Ectodermal cell (in vitro differentiated cells): Measurements from ENCODE around the gene PLPPR5.

Experiments
- H3K27ac ChIP-seq: 2 replicates; pipeline ENCODE4 v1.7.0; 2013; ENCODE audit warnings: mild to moderate bottlenecking, low read depth, low read length; ENCODE audit not compliant: insufficient read depth, poor library complexity, severe bottlenecking
- H3K27me3 ChIP-seq: 2 replicates; pipeline ENCODE4 v1.7.0; 2013; ENCODE audit warnings: mild to moderate bottlenecking, low read length; ENCODE audit not compliant: insufficient read depth, control insufficient read depth, poor library complexity, severe bottlenecking
- H3K36me3 ChIP-seq: one replicate; pipeline ENCODE4 v1.7.0; 2013; ENCODE audit warnings: low read length; ENCODE audit not compliant: control insufficient read depth, insufficient read depth
- H3K4me1 ChIP-seq: one replicate; pipeline ENCODE4 v1.7.0; 2013; ENCODE audit warnings: low read length; ENCODE audit not compliant: control insufficient read depth, insufficient read depth
- H3K4me3 ChIP-seq: 2 replicates; pipeline ENCODE4 v1.7.0; 2013; ENCODE audit warnings: low read depth, low read length, control low read depth; ENCODE audit not compliant: insufficient read depth
- H3K9me3 ChIP-seq: 2 replicates; pipeline ENCODE4 v1.7.0; 2013; ENCODE audit warnings: mild to moderate bottlenecking, low read length, moderate library complexity; ENCODE audit not compliant: control insufficient read depth
- WGBS, 2 experiments: methylation state at CpG; one replicate each; pipeline ENCODE4 v1.1.7; 2013; ENCODE audit warnings: missing lambda C conversion rate in 2 of 2; 5-methylcytosine and 5-hydroxymethylcytosine counted together

The PLPPR5 gene

DNA sequence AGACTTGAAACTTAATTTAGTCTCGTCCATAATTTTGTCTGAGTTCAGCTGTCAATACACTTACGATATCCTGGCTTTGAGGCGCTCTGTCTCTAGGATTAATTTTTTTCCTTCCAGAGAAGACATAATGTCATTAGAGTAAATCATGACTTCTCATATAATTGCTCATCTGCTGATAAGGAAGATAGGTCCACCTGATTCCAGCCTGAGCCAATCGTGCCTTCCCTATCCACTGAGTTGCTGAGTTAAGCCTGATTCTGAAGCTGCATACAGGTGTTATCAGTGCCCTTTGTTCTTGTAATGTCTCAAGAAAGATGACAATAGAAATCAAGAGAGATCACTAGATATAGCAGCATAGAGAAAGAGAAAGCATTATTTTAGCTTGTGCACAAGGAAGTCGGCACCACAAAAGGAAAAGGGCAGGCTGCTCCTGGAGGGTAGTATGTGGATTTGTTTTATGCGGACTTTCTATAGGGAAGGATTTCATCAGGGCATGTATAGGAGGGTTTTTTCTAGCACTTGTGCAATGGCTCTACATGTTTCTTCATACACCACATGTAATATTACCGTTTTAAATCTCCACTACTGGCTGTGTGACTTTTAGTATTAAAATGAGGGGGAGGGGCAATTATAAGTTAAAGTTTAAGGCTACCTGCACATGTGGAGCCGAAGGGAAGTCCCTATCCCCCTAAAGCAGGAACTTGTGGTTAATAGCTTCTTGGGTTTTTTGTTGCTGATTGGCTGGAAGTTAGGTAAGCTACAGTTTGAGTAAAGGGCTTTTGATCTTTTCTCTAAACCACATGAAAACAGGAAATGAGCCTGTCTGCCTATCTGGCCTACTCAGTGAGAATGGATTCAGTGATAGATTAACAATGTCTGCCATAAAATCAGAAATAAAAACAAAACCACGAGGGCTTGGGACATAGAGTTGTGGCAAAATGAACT lies 133.4 kb downstream of the PLPPR5 start:
- no peak overlapping the region for H3K27ac ChIP-seq
- no peaks in the 10 kb centered on the region for H3K9me3 ChIP-seq
- no peaks in the 10 kb centered on the region for H3K4me1 ChIP-seq
- no peak overlapping the region for H3K4me3 ChIP-seq
- 93 to 95% methylated on average over 8 to 9 of the region's 9 CpGs for WGBS, 2 experiments
- no peaks in the 10 kb centered on the region for H3K36me3 ChIP-seq
- no peaks in the 10 kb centered on the region for H3K27me3 ChIP-seq

DNA sequence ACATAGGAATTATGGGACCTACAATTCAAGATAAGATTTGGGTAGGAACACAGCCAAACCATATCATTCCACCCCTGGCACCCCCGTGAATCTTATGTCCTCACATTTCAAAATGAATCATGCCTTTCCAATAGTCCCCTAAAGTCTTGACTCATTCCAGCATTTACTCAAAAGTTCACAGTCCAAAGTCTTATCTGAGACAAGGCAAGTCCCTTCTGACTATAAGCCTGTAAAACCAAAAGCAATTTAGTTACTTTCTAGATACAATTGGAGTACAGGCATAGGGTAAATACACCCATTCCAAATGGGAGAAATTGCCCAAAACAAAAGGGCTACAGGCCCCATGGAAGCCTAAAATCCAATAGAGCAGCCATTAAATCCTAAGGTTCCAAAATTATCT lies 138.9 kb downstream of the PLPPR5 start:
- Histone ChIP-seq H3K27me3 (no peaks in the 10 kb centered on the region), H3K36me3 (no peaks in the 10 kb centered on the region), H3K4me1 (no peaks in the 10 kb centered on the region), H3K9me3 (no peaks in the 10 kb centered on the region), H3K4me3 (no peak overlapping the region), H3K27ac (no peak overlapping the region)
- 84 to 96% methylated on average over 1 of the region's 1 CpG for WGBS, 2 experiments

DNA sequence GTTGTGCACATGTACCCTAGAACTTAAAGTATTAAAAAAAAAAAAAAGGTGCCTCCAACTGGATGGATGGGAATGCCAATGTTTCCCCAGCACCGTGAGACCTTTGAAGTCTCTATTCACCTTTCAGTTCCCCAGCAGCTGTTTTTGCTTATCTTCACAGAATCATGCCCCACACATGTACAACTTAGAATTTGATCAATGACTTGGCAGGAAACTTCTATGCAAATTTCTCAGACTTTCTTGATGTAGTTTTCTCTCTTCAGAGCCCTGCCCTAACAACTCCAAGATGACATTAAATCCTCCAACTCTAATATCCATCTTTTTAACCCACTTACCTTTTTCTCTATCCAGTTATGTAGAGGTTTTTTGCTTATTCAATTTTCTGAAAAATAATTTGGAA lies 144.3 kb downstream of the PLPPR5 start:
- Histone ChIP-seq H3K27me3 (no peaks in the 10 kb centered on the region), H3K4me3 (no peak overlapping the region), H3K4me1 (no peaks in the 10 kb centered on the region), H3K27ac (no peak overlapping the region), H3K9me3 (no peaks in the 10 kb centered on the region), H3K36me3 (no peaks in the 10 kb centered on the region)
- 90 to 95% methylated on average over 1 of the region's 1 CpG for WGBS, 2 experiments

DNA sequence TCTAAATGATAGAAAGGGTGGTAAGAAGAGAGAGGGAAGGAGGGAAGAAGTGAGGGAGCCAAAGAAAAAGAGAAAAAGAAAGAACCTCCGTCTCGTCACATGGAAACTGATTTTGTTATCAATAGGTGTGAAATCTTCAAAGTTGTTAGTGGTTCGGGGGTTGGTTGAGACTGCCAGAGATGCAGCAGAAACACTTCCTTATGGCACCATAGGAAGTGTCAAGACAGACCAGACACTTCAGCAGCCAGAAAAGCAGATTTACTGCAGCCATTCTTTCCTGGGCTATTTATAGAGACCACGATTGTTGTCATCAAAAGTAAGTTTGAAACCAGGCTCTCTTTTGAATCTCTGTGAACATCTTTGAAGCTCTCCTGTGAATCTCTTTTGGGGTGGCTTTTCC lies 150.5 kb downstream of the PLPPR5 start:
- no peak overlapping the region for H3K4me3 ChIP-seq
- 84 to 90% methylated on average over 4 of the region's 4 CpGs for WGBS, 2 experiments
- H3K36me3 ChIP-seq = no peaks in the 10 kb centered on the region
- no peaks in the 10 kb centered on the region for H3K27me3 ChIP-seq
- no peaks in the 10 kb centered on the region for H3K4me1 ChIP-seq
- H3K27ac ChIP-seq = no peak overlapping the region
- H3K9me3 ChIP-seq = no peaks in the 10 kb centered on the region

DNA sequence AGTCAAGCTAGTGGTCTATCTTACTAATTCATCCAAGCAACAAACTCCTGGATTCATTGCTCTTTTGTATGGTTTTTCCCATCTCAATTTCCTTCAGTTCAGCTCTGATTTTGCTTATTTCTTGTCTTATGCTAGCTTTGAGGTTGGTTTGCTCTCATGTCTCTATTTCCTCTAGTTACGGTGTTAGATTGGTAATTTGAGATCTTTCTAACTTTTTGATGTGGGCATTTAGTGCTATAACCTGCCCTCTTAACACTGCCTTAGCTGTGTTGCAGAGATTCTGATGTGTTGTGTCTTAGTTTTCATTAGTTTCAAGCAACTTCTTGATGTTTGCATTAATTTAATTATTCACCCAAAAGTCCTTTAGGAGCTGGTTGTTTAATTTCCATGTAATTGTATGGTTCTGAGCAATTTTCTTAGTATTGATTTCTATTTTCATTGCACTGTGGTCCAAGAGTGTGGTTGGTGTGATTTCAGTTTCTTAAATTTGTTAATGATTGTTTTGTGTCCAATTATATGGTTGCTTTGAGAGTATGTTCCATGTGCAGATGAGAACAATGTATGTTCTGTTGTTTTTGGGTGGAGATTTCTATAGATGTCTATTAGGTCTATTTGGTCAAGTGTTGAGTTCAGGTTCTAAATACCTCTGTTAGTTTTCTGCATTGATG lies 154.6 kb downstream of the PLPPR5 start:
- no peaks in the 10 kb centered on the region for H3K27me3 ChIP-seq
- H3K27ac ChIP-seq = no peak overlapping the region
- peaks cover 2% of the 10 kb centered on the region for H3K9me3 ChIP-seq
- H3K4me3 ChIP-seq = no peak overlapping the region
- WGBS, 2 experiments = 0% methylated on average over 1 of the region's 1 CpG; no CpG with 5 or more reads in 1 of the 2 experiments
- no peaks in the 10 kb centered on the region for H3K36me3 ChIP-seq
- no peaks in the 10 kb centered on the region for H3K4me1 ChIP-seq

DNA sequence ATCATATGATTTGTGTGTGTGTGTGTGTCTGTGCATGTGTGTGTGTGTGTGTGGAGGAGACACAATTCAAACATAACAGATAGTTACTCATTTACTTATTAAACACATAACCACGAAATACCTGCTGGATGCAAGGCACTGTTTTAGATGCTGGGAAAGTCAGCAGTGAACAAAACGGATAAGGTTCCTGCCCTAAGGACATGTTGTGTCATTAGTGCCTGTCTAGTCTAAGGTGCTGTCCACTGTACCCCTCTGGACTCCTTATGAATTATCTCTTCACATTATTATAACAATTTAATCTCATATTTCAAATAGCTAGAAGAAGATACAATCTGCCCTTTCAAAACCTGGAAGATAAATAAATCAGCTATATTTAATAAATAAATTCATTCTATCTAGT lies 162.4 kb downstream of the PLPPR5 start:
- H3K27ac ChIP-seq = no peak overlapping the region
- no peaks in the 10 kb centered on the region for H3K9me3 ChIP-seq
- no peaks in the 10 kb centered on the region for H3K27me3 ChIP-seq
- no peaks in the 10 kb centered on the region for H3K36me3 ChIP-seq
- no peaks in the 10 kb centered on the region for H3K4me1 ChIP-seq
- no peak overlapping the region for H3K4me3 ChIP-seq
- WGBS, 2 experiments = 86 to 87% methylated on average over 2 of the region's 2 CpGs
